ENCODE data around the gene COL5A1.

DNA sequence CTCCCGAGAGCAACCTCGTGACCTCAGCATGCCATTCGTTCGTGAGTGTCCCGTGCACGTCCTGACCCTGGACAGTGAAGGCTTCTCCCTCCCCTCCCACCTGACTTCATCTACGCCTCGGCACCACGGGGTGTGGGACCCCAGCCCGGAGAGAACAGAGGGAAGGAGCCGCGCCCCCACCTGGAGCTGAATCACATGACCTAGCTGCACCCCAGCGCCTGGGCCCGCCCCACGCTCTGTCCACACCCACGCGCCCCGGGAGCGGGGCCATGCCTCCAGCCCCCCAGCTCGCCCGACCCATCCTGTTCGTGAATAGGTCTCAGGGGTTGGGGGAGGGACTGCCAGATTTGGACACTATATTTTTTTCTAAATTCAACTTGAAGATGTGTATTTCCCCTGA lies 200.7 kb downstream of the COL5A1 start:
- TF ChIP-seq, protein P1, sequence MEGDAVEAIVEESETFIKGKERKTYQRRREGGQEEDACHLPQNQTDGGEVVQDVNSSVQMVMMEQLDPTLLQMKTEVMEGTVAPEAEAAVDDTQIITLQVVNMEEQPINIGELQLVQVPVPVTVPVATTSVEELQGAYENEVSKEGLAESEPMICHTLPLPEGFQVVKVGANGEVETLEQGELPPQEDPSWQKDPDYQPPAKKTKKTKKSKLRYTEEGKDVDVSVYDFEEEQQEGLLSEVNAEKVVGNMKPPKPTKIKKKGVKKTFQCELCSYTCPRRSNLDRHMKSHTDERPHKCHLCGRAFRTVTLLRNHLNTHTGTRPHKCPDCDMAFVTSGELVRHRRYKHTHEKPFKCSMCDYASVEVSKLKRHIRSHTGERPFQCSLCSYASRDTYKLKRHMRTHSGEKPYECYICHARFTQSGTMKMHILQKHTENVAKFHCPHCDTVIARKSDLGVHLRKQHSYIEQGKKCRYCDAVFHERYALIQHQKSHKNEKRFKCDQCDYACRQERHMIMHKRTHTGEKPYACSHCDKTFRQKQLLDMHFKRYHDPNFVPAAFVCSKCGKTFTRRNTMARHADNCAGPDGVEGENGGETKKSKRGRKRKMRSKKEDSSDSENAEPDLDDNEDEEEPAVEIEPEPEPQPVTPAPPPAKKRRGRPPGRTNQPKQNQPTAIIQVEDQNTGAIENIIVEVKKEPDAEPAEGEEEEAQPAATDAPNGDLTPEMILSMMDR (IDR thresholded peaks at IDR 0.05): no peak
- no peak for TF ChIP-seq POLR2A (IDR thresholded peaks at IDR 0.05)
